H1 (cell line): Measurements from ENCODE around the gene ACACB. TPM values are rescaled to one million over a fixed set of nuclear protein-coding genes. Genes with fewer than 3 reads are reported as not detected.

Experiments
- CTCF ChIA-PET: fragments of 300-600 bp; sonication (Branson Sonifier 250); formaldehyde crosslinking; loops from one replicate; lab custom pipeline; 2021; ENCODE audit not compliant: partially characterized antibody; lab: Charles Lee
- POLR2A ChIA-PET: fragments of 300-600 bp; sonication (Branson Sonifier 250); formaldehyde crosslinking; loops from one replicate; lab custom pipeline; 2021; ENCODE audit warnings: inconsistent platforms; ENCODE audit not compliant: partially characterized antibody; lab: Charles Lee
- DNase-seq, 2 experiments: peaks; one replicate each; pipeline versions ENCODE4 v3.0.0 to v3.0.0-alpha.2; 2010 to 2022; ENCODE audit warnings: low spot score in 2 of 2, low read depth in 1 of 2, mixed read lengths in 1 of 2
- FAIRE-seq: peaks from 2 replicates; lab custom pipeline; 2011; peaks lifted over from hg19 to GRCh38; lab: Jason Lieb, UNC
- H2AFZ ChIP-seq: 2 replicates; pipeline ENCODE4 v1.8.1; 2012; ENCODE audit warnings: low read length, inconsistent platforms
- H2AK5ac ChIP-seq: 2 replicates; pipeline ENCODE4 v1.6.1; 2013; ENCODE audit warnings: low read depth, low read length
- H2BK120ac ChIP-seq: replicated peaks from 2 replicates; pipeline ENCODE3; 2013; ENCODE audit warnings: low read depth, low read length, inconsistent platforms
- H2BK12ac ChIP-seq: 2 replicates; pipeline ENCODE4 v1.6.1; 2013; ENCODE audit warnings: low read depth, low read length
- H2BK15ac ChIP-seq: 2 replicates; pipeline ENCODE4 v1.6.1; 2013; ENCODE audit warnings: low read length
- H2BK20ac ChIP-seq: 2 replicates; pipeline ENCODE4 v1.6.1; 2013; ENCODE audit warnings: low read length
- H2BK5ac ChIP-seq: 2 replicates; pipeline ENCODE4 v1.6.1; 2013; ENCODE audit warnings: low read depth, low read length
- H3K14ac ChIP-seq: 2 replicates; pipeline ENCODE4 v1.6.1; 2013; ENCODE audit warnings: inconsistent platforms; ENCODE audit not compliant: insufficient read length
- H3K18ac ChIP-seq: 2 replicates; pipeline ENCODE4 v1.6.1; 2013; ENCODE audit warnings: low read length; ENCODE audit errors: extremely low read depth
- H3K23ac ChIP-seq: 2 replicates; pipeline ENCODE4 v1.6.1; 2013; ENCODE audit warnings: inconsistent platforms; ENCODE audit not compliant: insufficient read length
- H3K23me2 ChIP-seq: 2 replicates; pipeline ENCODE4 v1.6.1; 2013; ENCODE audit warnings: low read depth, low read length
- H3K27ac ChIP-seq: 2 replicates; pipeline ENCODE4 v1.6.1; 2011; ENCODE audit warnings: low read depth, low read length, inconsistent platforms
- H3K27me3 ChIP-seq, 4 experiments: replicated peaks in 1 of 4; 1 replicate in 1 of 4; 2 replicates in 3 of 4; pipeline versions ENCODE4 v1.6.1 to v1.8.1; 2011 to 2013; ENCODE audit warnings: low read length in 3 of 4, mild to moderate bottlenecking in 3 of 4, inconsistent platforms in 2 of 4, mixed read lengths in 2 of 4, moderate library complexity in 1 of 4; ENCODE audit not compliant: control insufficient read depth in 3 of 4, insufficient read depth in 3 of 4; ENCODE audit errors: extremely low read depth in 1 of 4
- H3K36me3 ChIP-seq, 4 experiments: 2 replicates each; pipeline versions ENCODE4 v1.6.1 to v1.8.1; 2011 to 2013; ENCODE audit warnings: mild to moderate bottlenecking in 4 of 4, low read length in 3 of 4, moderate library complexity in 2 of 4, control low read depth in 1 of 4, inconsistent platforms in 1 of 4; ENCODE audit not compliant: insufficient read depth in 4 of 4, control insufficient read depth in 2 of 4
- H3K4ac ChIP-seq: replicated peaks from 2 replicates; pipeline ENCODE3; 2013; ENCODE audit warnings: low read length, low read depth, mixed read lengths, inconsistent platforms; ENCODE audit not compliant: insufficient read length
- H3K4me1 ChIP-seq, 4 experiments: replicated peaks in 1 of 4; 1 replicate in 1 of 4; 2 replicates in 3 of 4; pipeline versions ENCODE4 v1.6.1 to v1.8.1; 2011 to 2013; ENCODE audit warnings: low read length in 3 of 4, inconsistent platforms in 2 of 4, mixed read lengths in 1 of 4; ENCODE audit not compliant: insufficient read depth in 4 of 4, control insufficient read depth in 3 of 4
- H3K4me2 ChIP-seq, 2 experiments: 2 replicates each; pipeline versions ENCODE4 v1.6.1 to v1.8.1; 2011 to 2013; ENCODE audit warnings: low read depth in 2 of 2, low read length in 2 of 2, control low read depth in 1 of 2, inconsistent platforms in 1 of 2, mild to moderate bottlenecking in 1 of 2; ENCODE audit not compliant: insufficient read depth in 1 of 2
- H3K4me3 ChIP-seq, 4 experiments: fragments of 200-600, 300-600 bp in 1 of 4; sonication (generic), shearing (Covaris generic), sonication (Bioruptor Twin) in 1 of 4; 2 replicates each; pipeline versions ENCODE4 v1.5.1 to v1.8.1; 2011 to 2016; ENCODE audit warnings: low read length in 4 of 4, low read depth in 3 of 4, control low read depth in 2 of 4, inconsistent platforms in 2 of 4, mild to moderate bottlenecking in 2 of 4, mixed read lengths in 1 of 4, moderate library complexity in 1 of 4; ENCODE audit not compliant: insufficient read depth in 2 of 4; ENCODE audit errors: extremely low read depth in 1 of 4
- H3K56ac ChIP-seq: replicated peaks from 2 replicates; pipeline ENCODE3; 2013; ENCODE audit warnings: low read depth, mild to moderate bottlenecking, mixed read lengths, low read length, inconsistent platforms; ENCODE audit not compliant: insufficient read length
- H3K79me1 ChIP-seq: 2 replicates; pipeline ENCODE4 v1.6.1; 2013; ENCODE audit warnings: low read depth, low read length, control low read depth
- H3K79me2 ChIP-seq, 2 experiments: 2 replicates each; pipeline versions ENCODE4 v1.6.1 to v1.8.1; 2012 to 2013; ENCODE audit warnings: low read length in 2 of 2, mild to moderate bottlenecking in 2 of 2, inconsistent platforms in 1 of 2; ENCODE audit not compliant: insufficient read depth in 2 of 2, control insufficient read depth in 1 of 2
- H3K9ac ChIP-seq, 4 experiments: replicated peaks in 1 of 4; 1 replicate in 1 of 4; 2 replicates in 3 of 4; pipeline versions ENCODE4 v1.6.1 to v1.8.1; 2011 to 2013; ENCODE audit warnings: low read depth in 3 of 4, low read length in 3 of 4, control low read depth in 2 of 4, mild to moderate bottlenecking in 2 of 4, moderate library complexity in 2 of 4, inconsistent platforms in 1 of 4; ENCODE audit errors: extremely low read depth in 1 of 4
- H3K9me3 ChIP-seq, 2 experiments: 2 replicates each; pipeline versions ENCODE4 v1.6.1 to v1.8.1; 2012 to 2013; ENCODE audit warnings: mild to moderate bottlenecking in 2 of 2, moderate library complexity in 2 of 2, control low read depth in 1 of 2, inconsistent platforms in 1 of 2, low read depth in 1 of 2, low read length in 1 of 2, mixed read lengths in 1 of 2; ENCODE audit not compliant: insufficient read depth in 2 of 2
- H4K20me1 ChIP-seq, 2 experiments: replicated peaks in 1 of 2; 2 replicates each; pipeline versions ENCODE3 to v1.8.1; 2011 to 2013; ENCODE audit warnings: inconsistent platforms in 2 of 2, low read length in 2 of 2, mild to moderate bottlenecking in 1 of 2; ENCODE audit not compliant: insufficient read depth in 2 of 2, control insufficient read depth in 1 of 2
- H4K5ac ChIP-seq: 2 replicates; pipeline ENCODE4 v1.6.1; 2013; ENCODE audit warnings: low read length, low read depth, mixed read lengths, inconsistent platforms; ENCODE audit not compliant: insufficient read length
- H4K8ac ChIP-seq: 2 replicates; pipeline ENCODE4 v1.8.0; 2013; ENCODE audit warnings: mild to moderate bottlenecking, moderate library complexity, low read length, inconsistent platforms; ENCODE audit not compliant: insufficient read depth; ENCODE audit errors: extremely low read depth
- H4K91ac ChIP-seq: replicated peaks from 2 replicates; pipeline ENCODE3; 2013; ENCODE audit warnings: low read length, mixed read lengths, inconsistent platforms; ENCODE audit not compliant: insufficient read length
- ATF2 ChIP-seq: IDR thresholded peaks from 2 replicates; pipeline ENCODE4 v1.6.1; 2012; ENCODE audit warnings: low read length, inconsistent platforms
- KDM1A ChIP-seq: fragments of 200-600, 300-600 bp; sonication (generic); IDR thresholded peaks from 2 replicates; pipeline ENCODE4 v1.7.1; 2016; ENCODE audit warnings: mild to moderate bottlenecking, low read length, borderline replicate concordance
- KDM5A ChIP-seq: fragments of 200-600 bp; IDR thresholded peaks from 2 replicates; pipeline ENCODE4 v1.7.1; 2012; ENCODE audit warnings: mild to moderate bottlenecking, low read length, inconsistent platforms, mixed read lengths
- MAX ChIP-seq: IDR thresholded peaks from 2 replicates; pipeline ENCODE4 v1.6.1; 2012; ENCODE audit warnings: inconsistent platforms
- RNF2 ChIP-seq: fragments of 200-900, 300-1000 bp; sonication (generic); IDR thresholded peaks from 2 replicates; pipeline ENCODE4 v1.7.1; 2016; ENCODE audit warnings: borderline replicate concordance, low read depth, mild to moderate bottlenecking, antibody characterized with exemption, low read length; ENCODE audit not compliant: poor library complexity, severe bottlenecking; ENCODE audit errors: missing control alignments
- SP2 ChIP-seq: IDR thresholded peaks from 2 replicates; pipeline ENCODE4 v1.6.1; 2012; ENCODE audit warnings: mild to moderate bottlenecking, low read length, inconsistent platforms
- TBP ChIP-seq: IDR thresholded peaks from 2 replicates; pipeline ENCODE4 v1.6.1; 2011; ENCODE audit warnings: low read depth, low read length, improper control_type of control experiment
- TCF12 ChIP-seq: IDR thresholded peaks from 2 replicates; pipeline ENCODE4 v1.6.1; 2011; ENCODE audit warnings: low read depth, mild to moderate bottlenecking, low read length
- WGBS, 2 experiments: shearing (Covaris generic) in 1 of 2; methylation state at CpG; one replicate each; pipeline versions ENCODE4 v1.1.6 to v1.1.7; 2013 to 2015; ENCODE audit warnings: low lambda C conversion rate in 2 of 2, mixed read lengths in 2 of 2, inconsistent platforms in 1 of 2, low coverage in 1 of 2, missing lambda C conversion rate in 1 of 2; ENCODE audit not compliant: insufficient replicate concordance in 2 of 2, insufficient coverage in 1 of 2, insufficient read length in 1 of 2; ENCODE audit errors: extremely low coverage in 1 of 2, missing lambda C conversion rate in 1 of 2; 5-methylcytosine and 5-hydroxymethylcytosine counted together
- polyA plus RNA-seq, 7 experiments: library from polyadenylated mRNA; depleted of rRNA in 3 of 7; stranded (reverse) in 5 of 7; unstranded in 2 of 7; fragments of >200 nt in 5 of 7; fragments of 200-250 nt in 2 of 7; gene quantifications; 1 replicate in 5 of 7; 2 replicates in 1 of 7; 4 replicates in 1 of 7; pipeline versions ENCODE4 v1.2.1 to v1.2.3, GENCODE V29; 2011 to 2013; ENCODE audit warnings: missing spikeins in 2 of 7, mixed read lengths in 2 of 7
- total RNA-seq: library from RNA; stranded (reverse); fragmentation: NEBNext Ultra II Directional; extraction: Animal tissue kit (Norgen Biotek cat#: 25700); gene quantifications from 2 replicates; pipeline ENCODE4 v1.2.1, GENCODE V29; 2021

The ACACB gene
- total and polyA plus RNA-seq, 2 of the 8 experiments (the other 6 are each of a cell fraction or from before 2014, with no cell fraction given) = 5.8 to 15.3 TPM

- Histone ChIP-seq H3K4ac (no peak overlapping the region), H4K91ac (no peak overlapping the region), H2AFZ (no peak overlapping the region), H4K8ac (no peak overlapping the region), H3K4me1 (no peaks in the 10 kb centered on the region; a peak in 1 of 7 replicates), H3K56ac (no peak overlapping the region), H2BK20ac (no peak overlapping the region), H3K79me1 (no peaks in the 10 kb centered on the region), H2AK5ac (no peak overlapping the region), H3K36me3 (no peaks in the 10 kb centered on the region), H2BK5ac (no peak overlapping the region), H3K23me2 (no peaks in the 10 kb centered on the region), H3K27me3 (no peaks in the 10 kb centered on the region), H3K18ac (no peak overlapping the region), H3K79me2 (no peaks in the 10 kb centered on the region), H3K9ac (no peak overlapping the region), H2BK120ac (no peak overlapping the region), H3K4me2 (no peak overlapping the region), H3K14ac (no peak overlapping the region), H3K9me3 (no peaks in the 10 kb centered on the region), H4K5ac (no peak overlapping the region), H3K23ac (no peak overlapping the region), H3K4me3 (no peak overlapping the region), H2BK12ac (no peak overlapping the region), H2BK15ac (no peak overlapping the region), H3K27ac (no peak overlapping the region), H4K20me1 (no peaks in the 10 kb centered on the region)
- FAIRE-seq = no peak
- no peak for TF ChIP-seq TCF12
- no peak for TF ChIP-seq ATF2
- no peak for TF ChIP-seq KDM5A
- no peak for TF ChIP-seq MAX
- no peak for TF ChIP-seq SP2
- TF ChIP-seq TBP = no peak
- no peak for TF ChIP-seq RNF2
- TF ChIP-seq KDM1A = no peak
- no peak for DNase-seq
- WGBS, 2 experiments = 82% methylated on average over 3 of the region's 3 CpGs; no CpG with 5 or more reads in 1 of the 2 experiments
- ChIA-PET POLR2A (interaction anchor here (1.2 kb wide), 2 partner anchors 8 to 122 kb away, joined by 3 to 5 read pairs; no protein-coding TSS in a partner anchor), CTCF (interaction anchor here (0.6 to 9.8 kb wide), 31 partner anchors 9 to 614 kb away, joined by 3 to 148 read pairs (median 4); partner anchors contain the start of gene MYO1H)
These were observed 147.1 kb downstream of the ACACB start for GRCh38 chr12:109263439-109263838.
